Fibroblast of skin of left quadriceps (primary cell): Measurements from ENCODE around the gene ADAM15.

ENCODE experiments used
- DNase-seq, 2 experiments: peaks; one replicate each; pipeline ENCODE4 v3.0.0-alpha.2; 2013; ENCODE audit warnings: low read depth in 2 of 2

The ADAM15 gene

DNA sequence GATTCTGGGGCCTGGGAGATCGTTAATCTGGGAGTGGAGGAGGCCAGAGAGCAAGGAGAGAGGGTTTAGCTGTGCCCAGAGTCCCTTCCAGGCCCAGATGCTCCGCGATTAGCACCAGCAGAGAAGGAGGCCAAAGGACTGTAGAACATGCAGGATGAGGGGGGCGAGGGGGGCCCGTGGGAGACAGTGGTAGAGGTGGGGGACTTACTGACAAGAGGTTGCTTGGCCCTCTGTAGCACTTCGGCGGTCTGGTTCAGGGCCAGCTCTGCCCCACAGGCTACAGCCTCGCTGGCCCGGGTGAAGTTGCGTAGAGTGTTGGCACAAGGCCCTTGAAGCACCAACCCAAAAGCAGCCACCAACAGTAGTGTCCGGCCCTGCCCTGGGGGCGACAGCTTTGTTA, 18.2 kb upstream of the ADAM15 start:
- no peak for DNase-seq

DNA sequence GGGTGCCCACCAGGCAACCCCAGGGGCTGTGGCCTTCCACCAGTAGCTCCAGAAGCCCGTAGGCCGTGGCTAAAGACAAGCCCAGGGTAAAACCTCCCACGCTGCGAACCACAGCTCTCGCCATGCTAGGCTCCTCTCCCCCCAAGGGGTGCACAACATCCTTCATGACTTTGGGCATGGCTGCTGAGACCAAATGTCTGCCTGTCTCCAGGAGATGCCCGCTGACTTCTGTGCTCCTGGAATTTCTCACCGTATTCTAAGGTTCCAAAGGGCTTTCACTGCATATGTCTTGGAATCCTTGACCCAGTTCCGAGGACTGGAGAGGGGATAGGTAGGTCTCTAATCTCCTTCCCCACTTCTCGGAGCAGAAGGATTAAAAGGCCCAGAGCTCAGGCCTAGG, 17.6 kb upstream of the ADAM15 start, which contains the start of the genes DCST1 and DCST2:
DCST1 (plus strand) TSS at position 301 of the 400 bp plus-strand sequence. CDS start 213 bp downstream, outside the sequence.
DCST2 (minus strand) TSS at position 258 of the 400 bp plus-strand sequence; CDS start at position 178, 80 bp downstream.
- no peak for DNase-seq

DNA sequence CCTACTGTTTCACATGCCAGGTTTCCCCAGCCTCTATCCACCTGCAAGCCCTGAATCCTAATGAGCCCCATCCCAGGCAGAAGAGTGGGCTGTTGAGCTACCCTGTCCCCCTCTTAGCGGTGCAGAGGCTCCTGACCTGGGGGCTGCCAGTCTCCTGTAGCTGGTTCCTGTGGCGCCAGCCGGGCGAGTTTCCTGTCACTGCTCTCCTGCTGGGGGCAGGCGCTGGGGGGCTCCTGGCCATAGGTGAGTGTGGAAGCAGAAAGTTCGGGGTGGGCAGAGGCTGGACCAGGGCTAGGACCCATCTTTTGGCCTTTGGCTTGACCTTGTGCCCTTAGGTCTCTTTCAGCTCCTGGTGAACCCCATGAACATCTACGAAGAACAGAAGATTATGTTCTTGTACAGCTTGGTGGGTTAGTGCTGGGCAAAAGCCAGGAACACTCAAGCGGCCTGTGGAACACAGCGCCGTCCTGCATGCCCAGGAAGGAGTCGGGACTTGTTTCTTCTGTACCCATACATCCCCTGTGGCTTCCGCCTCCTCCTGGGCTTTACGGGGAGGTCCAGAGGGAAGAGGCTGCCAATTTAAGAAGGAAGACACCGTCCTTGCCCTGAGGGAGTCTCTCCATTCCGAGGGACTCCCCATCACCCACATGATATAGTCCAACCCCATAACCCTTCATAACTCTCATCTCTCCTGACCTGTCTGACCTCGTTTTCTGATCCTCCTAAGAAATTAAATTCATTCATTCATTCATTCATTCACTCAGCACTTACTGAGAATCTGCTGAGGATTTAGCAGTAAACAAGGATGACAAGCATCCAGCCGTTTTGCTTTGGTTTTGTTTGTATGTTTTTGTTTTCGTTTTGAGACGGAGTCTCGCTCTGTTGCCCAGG, 16.6 kb upstream of the ADAM15 start:
- DNase-seq, result no peak

DNA sequence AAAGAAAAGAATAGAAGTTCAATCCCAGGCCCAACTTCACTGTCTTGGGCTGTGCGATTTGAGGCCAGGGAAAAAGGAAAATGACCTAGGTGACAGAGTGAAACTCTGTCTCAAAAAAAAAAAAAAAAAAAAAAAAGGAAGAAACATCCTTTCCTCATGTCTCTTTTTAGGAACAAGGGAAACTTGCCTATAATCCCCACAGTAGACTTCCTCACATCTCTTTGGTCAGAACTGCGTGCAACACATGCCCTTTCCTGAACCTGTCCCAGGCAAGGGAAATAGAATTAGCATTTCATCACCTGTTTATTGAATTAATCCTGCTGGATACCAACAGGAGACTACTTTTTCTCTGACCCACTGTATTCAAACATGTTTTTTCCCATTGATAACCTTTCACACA, 15.2 kb upstream of the ADAM15 start:
- DNase-seq, result no peak

DNA sequence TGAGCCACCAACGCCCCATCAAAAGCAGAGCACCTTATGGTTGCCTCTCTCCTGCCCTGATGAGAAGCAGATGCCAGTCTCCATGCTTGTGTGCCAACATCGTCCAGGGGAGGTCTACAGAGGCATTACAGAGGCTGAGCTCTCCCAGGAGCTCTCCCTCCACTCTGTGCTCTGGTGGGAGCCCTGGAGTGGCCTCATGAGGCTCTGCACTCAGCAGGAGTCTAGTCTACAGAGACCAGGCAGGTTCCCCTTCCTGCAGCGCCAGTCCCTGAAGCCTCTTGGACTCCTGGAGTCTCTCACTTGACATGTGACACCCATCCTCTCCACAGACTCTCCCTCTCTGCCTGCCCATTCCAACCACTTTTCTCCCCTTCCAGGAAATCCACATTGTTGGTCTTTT, 14.1 kb upstream of the ADAM15 start:
- DNase-seq, result no peak

DNA sequence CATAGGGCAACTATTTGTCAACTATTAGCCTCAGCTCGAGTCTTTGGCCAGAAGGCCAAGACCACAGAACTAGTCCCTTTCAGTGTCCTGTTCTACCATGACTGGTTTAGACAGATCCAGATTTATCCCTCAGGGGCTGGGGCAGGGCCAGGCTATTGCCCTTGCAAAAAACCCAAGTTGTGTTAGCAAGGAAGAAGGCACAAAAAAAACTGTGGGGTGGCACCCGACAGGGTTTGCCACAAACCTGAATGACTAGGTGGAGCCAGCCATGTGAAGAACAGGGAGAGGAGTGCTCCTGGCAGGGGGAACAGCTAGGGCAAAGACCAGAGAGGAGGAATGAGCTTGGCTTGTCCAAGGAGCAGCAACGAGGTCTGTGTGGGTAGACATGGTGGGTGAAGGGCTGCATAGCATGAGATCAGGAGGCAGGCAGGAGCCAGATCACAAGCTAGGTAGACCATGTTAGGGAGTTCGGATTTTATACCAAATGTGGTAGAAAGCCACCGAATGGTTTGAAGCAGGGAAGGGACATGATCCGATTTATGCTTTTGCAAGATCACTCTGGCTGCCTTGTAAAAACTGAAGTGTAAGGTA, 13.2 kb upstream of the ADAM15 start:
- no peak for DNase-seq

DNA sequence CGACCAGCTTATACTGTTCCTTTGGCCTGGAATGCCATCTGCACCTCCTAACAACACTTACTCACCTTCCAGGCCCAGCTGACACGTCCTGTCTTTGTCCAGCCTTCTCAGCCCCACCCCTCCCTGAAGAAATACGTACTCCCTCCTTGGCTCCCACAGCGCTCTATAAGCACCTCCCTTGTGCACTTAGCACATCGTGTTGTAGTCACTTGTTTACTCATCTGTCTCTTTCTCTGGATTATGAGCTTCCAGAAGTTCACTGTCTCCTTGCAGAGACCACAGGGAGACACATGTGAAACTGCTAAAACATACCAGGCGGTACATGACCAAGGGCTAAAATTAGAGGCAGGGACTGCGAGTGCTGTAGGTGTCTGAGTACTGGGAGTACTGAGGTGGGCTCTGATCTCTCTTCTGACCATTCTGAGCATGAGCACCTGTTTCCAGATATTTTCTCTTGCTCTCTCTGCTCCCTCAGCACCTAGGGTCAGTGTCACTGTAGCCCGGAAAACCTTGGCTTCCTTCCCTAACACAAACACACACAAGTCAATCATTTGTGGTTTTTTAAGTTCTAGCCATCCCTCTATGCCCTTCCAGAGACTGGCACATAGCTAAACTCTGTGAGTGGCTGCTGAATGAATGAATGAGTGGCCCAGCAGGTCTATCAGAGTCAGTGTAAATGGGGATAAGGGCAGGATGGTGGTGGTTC, 12.4 kb upstream of the ADAM15 start:
- DNase-seq, result no peak

DNA sequence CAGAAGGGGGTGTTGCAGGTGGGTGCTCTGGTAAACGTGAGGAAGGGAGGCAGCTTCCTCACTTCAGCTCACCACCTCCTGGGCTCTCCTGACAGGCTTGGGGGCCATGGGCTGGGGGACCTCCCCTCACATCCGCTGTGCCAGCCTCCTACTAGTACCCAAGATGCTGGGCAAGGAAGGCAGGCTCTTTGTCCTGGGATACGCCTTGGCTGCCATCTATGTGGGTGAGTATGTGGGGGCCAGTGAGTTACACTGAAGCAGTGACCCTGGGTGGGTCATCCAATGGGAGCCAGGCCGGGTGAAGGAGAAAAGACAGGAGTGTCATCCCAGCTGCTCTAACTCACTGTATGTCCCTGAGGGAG, 11.8 kb upstream of the ADAM15 start:
- no peak for DNase-seq

DNA sequence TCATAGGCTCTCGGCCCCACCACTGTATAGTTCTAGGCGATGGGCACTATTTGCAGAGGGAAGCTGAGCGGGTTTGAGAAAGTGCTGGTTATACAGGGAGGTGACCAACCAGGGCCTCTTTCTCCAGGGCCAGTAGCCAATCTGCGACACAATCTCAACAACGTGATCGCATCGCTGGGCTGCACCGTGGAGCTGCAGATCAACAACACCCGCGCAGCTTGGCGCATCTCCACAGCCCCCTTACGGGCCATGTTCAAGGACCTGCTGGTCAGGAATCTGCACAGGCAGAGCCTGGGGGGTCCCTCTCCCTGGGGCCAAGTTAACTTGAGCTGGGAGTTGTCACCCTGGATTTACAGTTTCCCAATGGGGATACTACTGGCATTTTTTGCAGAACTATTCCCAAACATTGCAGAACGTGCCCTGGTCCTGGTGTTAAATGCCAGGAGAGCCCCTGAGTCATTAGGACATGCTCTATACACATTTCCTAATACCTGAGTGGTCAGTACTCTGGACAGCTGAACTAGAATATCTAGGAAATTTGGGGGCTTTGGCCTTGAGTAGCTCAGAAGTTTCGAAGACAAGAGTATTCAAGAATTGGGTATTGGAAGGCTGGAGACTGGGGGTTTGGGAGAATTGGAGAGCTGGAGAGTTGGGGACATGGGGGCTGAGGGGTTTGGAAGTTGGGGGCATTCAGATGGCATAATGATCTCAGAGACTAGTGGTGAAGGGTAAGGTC, 10.6 kb upstream of the ADAM15 start:
- no peak for DNase-seq

DNA sequence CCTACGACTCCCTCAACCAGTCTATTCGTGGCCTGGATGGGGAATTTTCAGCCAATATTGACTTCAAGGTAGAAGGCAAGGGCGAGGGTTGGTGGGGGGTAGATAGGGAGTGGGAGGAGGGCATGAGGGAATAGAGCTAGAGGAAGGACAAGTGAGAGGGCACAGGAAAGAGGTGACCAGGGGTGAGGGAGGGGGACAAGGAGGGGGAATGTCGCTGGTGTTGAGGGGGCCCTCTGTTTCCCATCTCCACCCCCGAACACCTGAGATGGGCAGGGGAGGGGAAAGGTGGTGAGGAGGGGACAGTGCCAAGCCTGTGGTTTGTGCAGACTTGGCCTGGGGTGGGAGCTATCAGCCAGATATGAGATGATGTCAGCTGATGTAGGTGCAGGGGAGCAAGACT, 8.3 kb upstream of the ADAM15 start:
- no peak for DNase-seq

DNA sequence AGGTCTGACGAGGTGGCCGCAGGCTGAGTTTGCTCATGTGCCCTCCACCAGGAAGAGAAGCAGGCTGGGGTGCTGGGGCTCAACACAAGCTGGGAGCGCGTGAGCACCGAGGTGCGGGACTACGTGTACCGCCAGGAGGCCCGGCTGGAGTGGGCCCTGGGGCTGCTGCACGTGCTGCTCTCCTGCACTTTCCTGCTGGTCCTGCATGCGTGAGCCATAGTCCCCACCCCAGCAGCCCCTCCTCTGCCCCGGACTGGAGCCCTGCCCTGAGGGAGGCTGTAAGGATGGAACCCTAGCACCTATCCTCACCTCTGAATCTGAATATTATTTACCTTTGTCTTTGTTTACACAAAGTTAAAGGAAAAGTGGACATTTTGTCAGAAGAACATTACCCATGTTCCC, 7.8 kb upstream of the ADAM15 start:
- no peak for DNase-seq

DNA sequence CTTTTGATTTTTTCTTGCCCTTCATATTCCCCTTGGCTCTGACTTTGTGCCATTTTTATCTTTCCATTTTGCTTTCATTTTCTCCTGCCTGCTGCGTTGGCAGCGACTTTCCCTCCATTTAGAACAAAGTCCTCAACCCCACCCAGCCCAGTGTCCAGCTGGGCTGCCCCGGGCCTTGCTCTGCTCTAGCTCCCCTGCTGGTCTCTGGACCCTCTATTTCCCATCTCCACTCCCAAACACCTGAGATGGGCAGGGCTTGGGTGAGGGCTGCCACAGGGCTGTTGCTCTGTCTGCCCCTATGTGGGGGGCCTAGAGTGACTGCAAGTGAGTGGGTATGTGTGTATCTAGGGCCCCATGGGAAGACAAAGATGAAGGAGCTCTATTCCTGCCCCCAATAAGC, 7.3 kb upstream of the ADAM15 start:
- DNase-seq, result no peak

DNA sequence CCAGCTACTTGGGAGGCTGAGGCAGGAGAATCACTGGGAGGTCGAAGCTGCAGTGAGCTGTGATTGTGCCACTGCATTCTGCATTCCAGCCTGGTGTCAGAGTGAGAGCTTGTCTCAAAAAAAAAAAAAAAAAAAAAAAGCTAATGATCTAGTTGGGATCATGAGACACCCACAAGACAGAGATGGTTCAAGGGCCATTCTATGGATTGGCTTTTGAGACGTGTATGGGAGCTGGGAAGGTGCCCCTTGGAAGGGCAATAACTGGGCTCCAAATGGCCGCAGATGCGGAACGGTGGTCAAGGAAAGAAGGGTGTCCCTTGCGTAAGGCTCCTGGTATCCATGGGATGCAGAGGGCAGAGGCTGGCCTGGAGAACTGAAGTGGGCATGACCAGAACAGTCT, 6.8 kb upstream of the ADAM15 start:
- no peak for DNase-seq

DNA sequence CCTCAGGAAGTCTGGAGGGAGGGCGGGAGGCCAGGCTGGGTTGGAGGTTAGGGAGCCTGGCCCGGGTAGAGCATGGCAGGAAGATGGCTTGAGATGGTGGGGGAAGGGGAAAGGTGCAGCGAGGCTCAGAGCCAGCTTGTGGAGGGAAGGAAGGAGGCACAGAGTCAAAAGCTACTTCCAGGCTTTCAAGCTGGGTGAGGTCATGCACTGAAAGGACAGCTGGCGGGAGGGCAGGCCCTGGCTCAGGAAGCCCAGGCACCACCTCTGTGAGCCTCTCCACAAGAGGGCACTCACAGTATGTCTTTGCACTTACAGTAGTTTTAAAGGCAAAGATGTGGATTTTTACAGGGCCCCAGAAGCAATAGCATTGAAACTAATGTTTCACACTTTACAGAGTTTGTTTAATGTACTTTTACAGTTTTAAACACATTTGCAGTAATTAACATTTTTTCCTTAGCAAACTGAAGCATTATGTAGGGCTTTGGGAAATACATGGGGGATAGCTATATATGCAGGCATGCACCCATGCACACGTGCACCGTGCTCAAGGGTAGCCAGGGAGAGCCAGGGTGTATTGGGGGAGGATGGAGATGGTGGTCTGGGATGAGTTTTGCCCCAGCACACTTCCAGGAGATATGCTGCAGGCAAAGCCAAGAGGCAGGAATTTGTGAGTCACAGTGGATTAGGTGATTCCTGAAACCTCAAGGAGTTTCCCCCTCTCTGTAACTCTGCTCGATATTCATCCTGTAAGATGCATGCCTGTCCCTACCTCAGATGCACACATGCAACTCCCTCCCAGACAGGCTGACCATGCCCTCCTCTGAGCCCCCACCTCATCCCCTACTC, 6.1 kb upstream of the ADAM15 start:
- peak in 1 of 2 experiments; percentile 13 for DNase-seq

DNA sequence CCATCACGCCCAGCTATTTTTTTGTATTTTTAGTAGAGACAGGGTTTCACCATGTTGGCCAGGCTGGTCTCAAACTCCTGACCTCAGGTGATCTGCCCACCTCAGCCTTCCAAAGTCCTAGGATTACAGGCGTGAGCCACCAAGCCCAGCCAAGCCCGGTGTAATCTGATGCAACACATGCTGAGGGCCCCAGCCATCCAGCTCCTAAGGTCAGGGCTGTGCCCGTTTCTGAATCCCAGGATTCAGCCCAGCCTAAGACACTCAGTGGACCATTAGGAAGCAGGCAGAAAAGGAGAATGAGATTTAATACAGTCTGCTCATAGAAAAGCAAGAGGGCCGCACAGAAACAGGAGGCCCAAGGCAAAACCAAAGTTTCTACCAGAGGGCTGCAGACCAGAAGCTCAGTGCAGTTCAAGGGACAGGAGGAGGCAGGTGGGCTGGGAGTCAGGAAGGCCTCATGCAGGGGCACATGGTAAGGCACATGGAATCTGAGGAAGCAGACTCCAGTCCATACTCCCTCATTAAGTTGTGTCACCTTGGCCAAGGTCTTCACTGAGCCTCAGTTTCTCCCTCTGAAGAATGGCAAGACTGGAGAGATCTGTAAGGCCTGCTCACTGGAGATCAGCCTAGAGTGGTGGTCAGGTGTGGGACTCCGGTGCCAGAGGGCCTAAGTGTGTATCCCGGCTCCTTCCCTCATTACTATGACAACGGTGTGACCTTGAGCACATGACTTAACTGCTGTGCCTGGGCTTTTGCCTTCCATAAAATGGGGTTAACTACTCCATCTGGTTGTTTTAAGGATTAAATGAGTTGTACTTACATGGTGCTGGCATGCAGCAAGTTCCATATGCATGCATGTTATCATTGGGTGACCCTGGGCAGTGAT, 2.4 kb upstream of the ADAM15 start:
- DNase-seq, result no peak

DNA sequence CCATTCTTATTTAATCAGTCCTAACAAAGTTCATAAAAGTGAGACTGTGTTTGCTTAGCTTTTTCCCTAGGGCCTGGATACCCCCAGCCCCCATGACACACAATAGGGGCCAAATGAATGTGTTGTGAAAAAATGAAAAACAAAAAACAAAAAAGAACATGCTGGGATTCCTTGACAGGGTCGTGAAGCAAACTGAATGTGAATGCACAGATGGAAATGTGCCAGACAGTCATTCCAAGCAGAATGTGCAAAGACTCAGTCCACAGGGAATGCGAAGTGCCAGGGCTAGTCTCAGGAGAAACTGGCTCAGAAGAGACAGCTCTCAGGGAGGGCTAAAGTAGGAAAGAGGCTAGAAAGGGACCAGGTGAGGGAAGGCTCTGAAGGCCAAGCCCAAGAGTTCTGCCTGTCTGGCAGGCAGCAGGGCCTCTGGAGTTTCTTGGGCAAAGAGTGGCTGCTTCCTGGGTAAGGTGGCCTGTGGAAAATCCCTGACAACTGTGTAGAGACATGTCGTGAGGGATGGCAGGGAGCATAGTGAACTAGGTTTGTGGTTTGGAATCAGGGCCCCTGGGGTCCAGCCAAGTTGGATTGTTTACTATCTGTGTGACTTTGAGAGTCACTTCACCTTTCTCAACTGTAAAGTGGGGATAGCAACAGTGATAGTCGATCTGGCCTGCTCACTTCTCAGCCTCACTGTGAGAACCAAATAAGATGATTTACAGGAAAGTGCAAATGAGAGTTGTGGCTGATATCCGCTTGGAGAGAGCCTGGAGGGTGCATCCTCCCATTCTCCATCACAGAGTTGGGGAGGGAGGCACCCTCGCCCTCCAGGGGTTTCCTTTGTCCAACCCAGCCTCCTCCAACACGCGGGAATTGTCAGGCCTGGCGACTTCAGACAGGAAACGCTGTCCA, 1.2 kb upstream of the ADAM15 start:
- DNase-seq, result peak in 1 of 2 experiments; percentile 22

DNA sequence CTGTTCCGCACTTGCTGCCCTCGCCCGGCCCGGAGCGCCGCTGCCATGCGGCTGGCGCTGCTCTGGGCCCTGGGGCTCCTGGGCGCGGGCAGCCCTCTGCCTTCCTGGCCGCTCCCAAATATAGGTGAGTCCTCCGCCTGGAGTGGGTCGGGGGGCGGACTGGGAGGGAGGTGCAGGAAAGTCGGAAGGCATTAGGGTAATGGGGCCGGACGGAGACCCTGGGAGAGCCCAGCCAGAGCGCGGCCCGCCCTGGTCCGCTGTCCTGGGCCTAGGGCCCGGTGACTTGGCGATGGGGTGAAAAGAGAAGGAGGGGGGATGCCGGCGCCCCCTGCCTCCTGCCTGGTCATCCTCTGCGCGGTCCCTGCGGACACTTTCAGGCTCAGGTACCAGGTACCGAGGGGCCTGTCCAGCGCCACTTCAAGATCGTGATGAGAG, 243 bp downstream of the ADAM15 start:
- no peak for DNase-seq

DNA sequence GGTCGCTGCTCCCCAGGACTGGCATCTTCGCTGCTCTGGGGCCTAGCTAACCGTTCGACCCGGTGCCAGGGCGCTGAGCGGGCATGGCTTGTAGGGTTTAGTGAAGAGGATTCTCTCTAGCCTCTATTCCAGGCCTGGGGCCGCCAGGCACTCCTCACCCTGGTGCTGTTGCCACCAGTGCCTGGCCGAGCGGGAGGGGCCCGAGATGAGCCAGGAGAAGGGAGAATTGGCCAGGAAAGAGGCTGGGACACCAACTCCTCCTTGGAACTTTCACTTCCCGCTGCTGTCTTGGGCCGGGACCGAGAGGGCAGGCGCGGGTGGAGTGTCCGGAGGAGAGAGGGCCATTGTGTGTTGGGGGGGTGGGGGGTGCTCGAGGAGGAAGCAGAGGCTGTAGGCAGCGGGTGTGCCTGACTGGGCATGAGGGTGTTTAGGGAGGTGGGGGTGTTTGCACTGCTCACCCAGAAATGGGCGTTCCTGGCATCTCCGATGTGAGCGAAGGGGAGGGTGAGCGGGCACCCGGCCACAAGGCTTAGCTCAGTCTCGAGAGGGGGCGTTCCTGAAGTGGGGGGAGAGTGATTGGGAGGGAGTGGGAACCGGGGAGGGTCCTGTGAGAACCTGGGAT, 772 bp downstream of the ADAM15 start:
- DNase-seq, result no peak
